ENCODE results near the gene DUOX2. TPM values are rescaled to one million over a fixed set of nuclear protein-coding genes. Genes with fewer than 3 reads are reported as not detected.

Gene DUOX2
- total and polyA plus RNA-seq, 4 donors: 0.06 to 0.08 TPM; not detected in 2

- no peak for DNase-seq (ENCODE audit: low spot score)
- H3K27ac ChIP-seq (ENCODE audit: low read depth in 1 of 2, low read length in 2 of 2): no peak overlapping the region
- H3K27me3 ChIP-seq (ENCODE audit: control insufficient read depth in 4 of 4, insufficient read depth in 4 of 4, low read length in 3 of 4): peaks cover 4 to 17% (median 8%) of the 10 kb centered on the region in 4 donors
- peaks cover 9 to 28% (median 20%) of the 10 kb centered on the region in 4 donors for H3K4me1 ChIP-seq (ENCODE audit: control insufficient read depth in 4 of 4, insufficient read depth in 4 of 4, low read length in 3 of 4)
- H3K4me3 ChIP-seq (ENCODE audit: low read depth in 1 of 3, low read length in 3 of 3): no peak overlapping the region
- WGBS: 13% methylated on average over 69 of the region's 71 CpGs
- no peaks in the 10 kb centered on the region for H3K36me3 ChIP-seq (ENCODE audit: control insufficient read depth in 4 of 4, insufficient read depth in 3 of 4, low read depth in 1 of 4, low read length in 3 of 4)
- no peak overlapping the region for H3K9ac ChIP-seq (ENCODE audit: low read depth in 1 of 2, low read length in 2 of 2)
- H3K9me3 ChIP-seq (ENCODE audit: control insufficient read depth in 4 of 4, low read length in 3 of 4): no peaks in the 10 kb centered on the region
- TF ChIP-seq JUND (IDR thresholded peaks at IDR 0.05) (no peak), FOXA2 (IDR thresholded peaks at IDR 0.05) (no peak), MAX (IDR thresholded peaks at IDR 0.05) (no peak), GABPA (IDR thresholded peaks at IDR 0.05 in 1 of 2, conservative IDR thresholded peaks at IDR 0.05 in 1 of 2) (no peak), TAF1 (conservative IDR thresholded peaks at IDR 0.05) (no peak), EGR1 (IDR thresholded peaks at IDR 0.05; ENCODE audit: low read depth in 2 of 2) (no peak), SP1 (IDR thresholded peaks at IDR 0.05) (no peak), REST (IDR thresholded peaks at IDR 0.05) (no peak), YY1 (IDR thresholded peaks at IDR 0.05) (no peak)
These were observed 2.4 kb downstream of the DUOX2 start for GRCh38 chr15:45111390-45112142.

GRCh38 chr15:45110256-45110820, 3.6 kb downstream of the DUOX2 start:
- TF ChIP-seq EGR1 (IDR thresholded peaks at IDR 0.05; ENCODE audit: low read depth in 2 of 2) (no peak), RAD21 (IDR thresholded peaks at IDR 0.05) (no peak), FOXA2 (IDR thresholded peaks at IDR 0.05) (no peak), SP1 (IDR thresholded peaks at IDR 0.05) (no peak), MAX (IDR thresholded peaks at IDR 0.05) (no peak), CTCF (IDR thresholded peaks at IDR 0.05; ENCODE audit: low read depth, low read length, missing input control) (no peak), ZBTB33 (IDR thresholded peaks at IDR 0.05) (no peak), YY1 (IDR thresholded peaks at IDR 0.05) (no peak), RXRA (IDR thresholded peaks at IDR 0.05) (no peak), ATF3 (IDR thresholded peaks at IDR 0.05) (no peak), FOXA1 (IDR thresholded peaks at IDR 0.05) (no peak), JUND (IDR thresholded peaks at IDR 0.05) (no peak), TAF1 (conservative IDR thresholded peaks at IDR 0.05) (no peak), NR2F2 (IDR thresholded peaks at IDR 0.05) (no peak), HNF4A (conservative IDR thresholded peaks at IDR 0.05) (no peak), GABPA (IDR thresholded peaks at IDR 0.05 in 1 of 2, conservative IDR thresholded peaks at IDR 0.05 in 1 of 2) (no peak)
- no peak for DNase-seq (ENCODE audit: low spot score)
- no peaks in the 10 kb centered on the region for H3K36me3 ChIP-seq (ENCODE audit: control insufficient read depth in 4 of 4, insufficient read depth in 3 of 4, low read depth in 1 of 4, low read length in 3 of 4)
- H3K4me3 ChIP-seq (ENCODE audit: low read depth in 1 of 3, low read length in 3 of 3): no peak overlapping the region
- no peaks in the 10 kb centered on the region for H3K9me3 ChIP-seq (ENCODE audit: control insufficient read depth in 4 of 4, low read length in 3 of 4)
- 62% methylated on average over 11 of the region's 11 CpGs for WGBS
- H3K27ac ChIP-seq (ENCODE audit: low read depth in 1 of 2, low read length in 2 of 2): no peak overlapping the region
- H3K27me3 ChIP-seq (ENCODE audit: control insufficient read depth in 4 of 4, insufficient read depth in 4 of 4, low read length in 3 of 4): peaks cover 4 to 13% (median 6%) of the 10 kb centered on the region in 4 donors
- no peak overlapping the region for H3K9ac ChIP-seq (ENCODE audit: low read depth in 1 of 2, low read length in 2 of 2)
- peaks cover 9 to 25% (median 18%) of the 10 kb centered on the region in 4 donors for H3K4me1 ChIP-seq (ENCODE audit: control insufficient read depth in 4 of 4, insufficient read depth in 4 of 4, low read length in 3 of 4)
